HG03457 (cell line): ENCODE measurements around the gene JADE1.

Source experiments
- ATAC-seq: cut with Tn5 transposase; IDR thresholded peaks from one replicate; pipeline ENCODE4 v1.9.1; 2021; ENCODE audit warnings: moderate number of reproducible peaks; ENCODE audit not compliant: unreplicated experiment

The JADE1 gene

DNA sequence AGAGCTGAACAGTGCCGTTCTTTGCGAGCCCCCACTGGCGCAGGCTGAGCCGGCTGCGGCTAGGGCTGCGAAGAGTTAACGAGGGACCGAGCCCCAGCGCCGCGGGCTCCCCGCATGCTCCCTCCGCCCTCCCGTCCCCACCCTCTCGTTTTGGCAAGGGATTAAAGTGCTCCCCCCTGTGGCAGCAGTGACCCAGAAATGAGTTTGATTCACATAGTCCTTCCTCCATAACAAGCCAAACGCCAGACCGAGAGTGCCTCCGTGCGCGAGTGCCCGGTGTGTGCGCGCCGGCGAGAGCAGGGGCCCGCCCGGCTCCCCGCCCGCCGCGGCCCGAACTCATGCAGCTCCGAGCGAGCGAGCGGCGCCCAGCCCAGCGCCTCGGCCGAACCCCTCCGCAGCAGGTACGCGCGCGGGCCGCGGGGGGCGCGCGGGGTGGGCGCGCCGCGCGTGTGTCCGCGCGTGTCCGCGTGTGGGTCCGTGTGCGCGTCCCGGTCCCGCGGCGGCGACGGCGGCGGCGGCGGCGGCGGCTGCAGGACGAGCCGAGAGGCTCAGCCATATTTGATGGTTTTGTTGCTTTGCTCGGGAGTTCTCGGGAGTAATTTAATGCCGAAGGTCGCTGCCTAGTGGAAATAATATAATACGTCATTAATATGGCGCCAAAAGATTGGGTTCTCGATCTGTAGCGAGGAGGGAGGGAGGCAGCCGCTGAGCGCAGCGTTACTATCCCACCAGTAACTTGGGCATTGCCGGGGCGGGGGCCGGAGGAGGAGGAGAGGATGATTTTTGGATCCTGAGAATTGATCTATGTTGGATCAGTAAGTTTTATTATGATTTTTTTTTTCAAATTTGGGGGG, at the start of gene JADE1:
Gene JADE1 (plus strand): TSS at position 224 of the 854 bp plus-strand sequence. CDS start 22,059 bp downstream, outside the sequence.
- peak; percentile 43 for ATAC-seq

DNA sequence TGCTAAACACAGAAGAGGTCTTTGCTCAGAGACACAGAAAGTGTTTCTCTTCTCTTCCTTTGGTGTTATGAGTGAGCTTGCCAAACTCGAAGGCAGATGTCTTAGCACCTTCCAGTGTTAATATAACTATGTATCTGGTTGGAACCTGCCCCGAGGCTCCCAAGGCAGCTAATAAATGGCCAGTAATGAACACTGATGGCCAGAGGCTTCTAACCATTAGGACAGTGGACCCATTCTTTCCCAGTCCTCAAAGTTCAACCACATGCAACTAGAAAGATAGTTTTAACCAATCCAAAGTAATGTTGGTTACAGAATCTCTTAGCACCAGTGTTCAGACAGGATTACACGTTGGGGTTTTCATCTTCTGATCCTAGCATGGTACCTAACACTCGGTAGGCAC, 42.7 kb upstream of the JADE1 start:
- no peak for ATAC-seq

DNA sequence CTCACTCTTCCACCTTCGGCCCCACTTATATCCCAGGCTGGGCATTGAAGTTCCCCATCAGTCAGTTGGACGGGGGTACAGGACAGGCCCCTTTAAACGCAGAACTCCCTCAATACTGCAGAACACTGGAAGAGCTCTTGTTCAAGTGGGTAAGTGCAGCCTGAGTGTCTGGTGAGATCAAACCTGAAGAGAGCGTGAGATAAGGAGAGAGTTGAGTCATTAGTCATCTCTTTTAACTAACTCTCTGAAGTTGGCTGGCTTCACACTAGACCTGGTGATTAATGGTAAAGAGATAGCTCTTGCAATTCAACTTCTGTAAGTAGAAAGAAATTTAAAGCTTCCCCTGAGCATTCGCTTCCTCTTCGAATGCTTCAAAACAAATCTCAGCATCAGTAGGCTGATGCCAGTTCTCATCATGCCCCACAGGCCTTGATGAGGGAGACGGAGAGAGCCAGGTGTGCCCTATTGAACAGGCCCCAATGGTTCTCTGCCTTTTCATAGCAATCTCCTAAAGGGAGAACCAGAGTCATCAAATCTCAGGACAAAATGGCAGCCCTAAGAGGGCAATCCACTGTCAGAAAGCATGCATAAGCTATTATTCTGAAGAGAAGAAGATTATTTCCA, 41.0 kb upstream of the JADE1 start:
- no peak for ATAC-seq

DNA sequence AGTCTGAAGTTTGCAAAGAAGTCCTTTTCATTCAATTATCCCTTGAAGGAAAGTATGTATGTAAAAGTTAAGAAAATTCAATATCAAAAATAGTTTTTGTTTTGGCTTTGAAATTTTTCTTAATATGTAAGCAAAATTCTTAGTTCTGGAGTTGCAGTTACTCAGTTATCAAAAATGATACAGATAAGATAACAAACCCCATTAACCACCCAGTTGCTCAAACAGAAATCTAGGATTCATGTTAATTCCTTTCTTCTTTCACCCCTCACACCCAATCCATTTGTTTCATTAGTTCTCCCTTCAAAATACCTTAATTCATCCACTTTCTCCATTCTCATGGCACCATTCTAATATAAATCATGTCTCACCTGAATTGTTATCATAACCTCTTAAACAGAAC, 40.5 kb upstream of the JADE1 start:
- no peak for ATAC-seq

DNA sequence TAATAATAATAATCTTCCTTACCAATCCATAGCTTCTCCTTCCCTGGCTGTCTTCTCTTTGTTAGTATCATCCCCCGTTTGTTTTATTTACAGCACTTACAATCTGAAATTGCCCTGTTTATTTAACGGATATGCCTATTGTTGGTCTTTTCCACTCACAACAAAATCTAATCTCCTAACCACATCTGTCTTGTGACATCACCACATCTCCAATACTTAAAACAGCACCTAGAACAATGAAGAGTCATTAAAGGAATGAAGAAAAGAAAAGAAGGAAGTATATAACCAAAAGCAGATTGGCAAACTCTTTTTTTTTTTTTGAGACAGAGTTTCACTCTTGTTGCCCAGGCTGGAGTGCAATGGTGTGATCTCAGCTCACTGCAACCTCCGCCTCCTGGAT, 38.7 kb upstream of the JADE1 start:
- no peak for ATAC-seq

DNA sequence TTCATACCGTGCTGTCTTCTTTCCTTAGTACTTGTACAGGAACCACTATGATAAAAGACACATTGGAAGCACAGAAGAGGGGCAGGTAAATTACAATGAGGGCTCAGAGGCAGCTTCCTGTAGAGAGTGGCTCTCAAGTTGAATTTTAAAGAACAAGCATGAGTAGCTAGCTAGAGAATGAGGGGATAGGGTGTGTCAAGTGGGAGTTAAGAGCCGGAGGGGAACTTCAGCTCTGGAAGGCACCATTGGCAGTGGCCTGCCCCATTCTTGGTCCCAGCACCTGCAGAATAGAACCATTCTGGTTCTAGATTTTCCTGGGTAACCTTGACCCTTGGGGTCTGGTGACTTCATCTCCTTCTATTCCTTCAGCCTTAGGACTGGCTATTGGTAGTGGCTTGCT, 34.0 kb upstream of the JADE1 start:
- no peak for ATAC-seq

DNA sequence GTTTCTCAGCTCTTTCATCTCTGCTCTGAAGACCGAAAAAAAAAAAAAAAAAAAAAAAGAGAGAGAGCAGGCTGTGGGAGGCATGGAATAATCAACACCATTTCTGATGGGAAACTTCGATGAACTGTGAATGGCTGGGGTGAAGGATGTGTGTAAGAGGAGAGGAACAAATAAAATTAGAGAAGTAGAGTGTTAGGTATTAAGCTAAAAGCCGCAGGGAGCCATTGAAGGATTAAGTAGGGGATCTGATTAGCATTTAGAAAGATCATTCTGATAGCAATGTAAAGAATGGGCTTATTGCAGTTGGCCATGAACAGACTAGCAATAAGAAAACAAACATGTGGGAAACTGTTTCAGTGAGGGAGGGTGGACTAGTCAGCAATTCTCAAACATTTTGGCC, 33.6 kb upstream of the JADE1 start:
- ATAC-seq = no peak

DNA sequence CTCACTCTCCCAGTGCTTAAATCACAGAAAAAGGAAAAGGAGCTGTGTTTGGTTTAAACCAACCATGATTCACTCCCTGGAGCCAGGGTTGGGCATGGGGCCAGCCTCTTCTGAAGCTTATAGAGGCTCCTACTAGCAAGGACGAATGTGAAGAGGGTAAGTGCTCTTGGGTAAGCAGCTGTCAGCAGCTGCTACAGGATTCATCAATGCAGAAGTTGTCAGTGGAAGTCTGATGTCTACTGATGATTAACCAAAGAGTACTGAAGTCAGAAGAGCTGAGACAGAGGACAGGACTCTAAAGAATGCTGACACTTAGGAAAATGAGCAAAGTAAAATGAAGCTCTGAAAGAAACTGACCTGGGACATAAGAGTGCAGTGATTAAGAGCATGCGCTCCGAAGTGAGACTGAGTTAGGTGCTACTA, 32.7 kb upstream of the JADE1 start:
- no peak for ATAC-seq

DNA sequence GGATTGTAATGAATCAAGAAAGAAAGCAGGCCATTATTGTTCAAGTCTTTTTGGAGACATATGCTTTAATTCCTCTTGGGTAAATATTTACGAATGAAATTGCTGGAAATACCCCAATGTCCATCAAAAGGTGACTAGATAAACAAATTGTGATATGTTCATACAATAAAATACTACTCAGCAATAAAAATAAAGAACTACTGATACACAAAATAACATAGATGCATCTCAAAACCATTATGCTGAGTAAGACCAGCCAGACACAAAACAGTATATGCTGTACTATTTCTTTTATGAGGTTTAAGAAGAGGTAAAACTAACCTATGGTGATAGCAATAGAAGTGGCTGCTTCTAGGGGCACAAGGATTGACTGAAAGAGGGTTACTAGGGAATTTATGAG, 28.8 kb upstream of the JADE1 start:
- no peak for ATAC-seq

DNA sequence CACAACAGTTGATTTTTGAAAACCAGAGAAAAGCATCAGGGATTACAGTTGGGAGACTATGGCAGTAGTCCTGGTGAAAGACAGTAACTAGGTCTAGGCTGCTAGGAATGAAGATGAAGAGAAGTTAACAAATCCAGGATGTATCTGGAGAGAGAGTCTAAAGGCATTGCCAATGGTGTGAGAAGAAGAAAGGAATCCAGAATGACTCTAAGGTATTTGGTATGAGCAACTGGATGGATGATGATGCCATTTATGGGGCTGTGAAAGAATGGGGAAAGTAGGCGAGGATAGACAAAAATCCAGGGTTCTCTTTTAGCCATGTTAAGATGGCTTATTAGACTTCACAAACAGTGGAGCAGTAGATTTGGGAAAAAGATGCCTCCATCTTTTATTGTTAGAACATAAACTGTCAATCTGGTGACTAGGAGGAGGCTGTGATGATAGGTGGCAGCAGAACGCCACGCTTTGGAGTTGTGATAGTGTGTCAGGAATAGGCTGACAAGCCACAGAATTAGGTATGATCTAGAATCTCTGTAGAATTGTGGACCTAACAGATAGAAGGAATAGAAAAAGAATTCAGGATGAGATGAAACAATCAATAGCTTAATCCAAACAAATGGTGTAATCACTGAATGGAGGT, 27.3 kb upstream of the JADE1 start:
- ATAC-seq = no peak

DNA sequence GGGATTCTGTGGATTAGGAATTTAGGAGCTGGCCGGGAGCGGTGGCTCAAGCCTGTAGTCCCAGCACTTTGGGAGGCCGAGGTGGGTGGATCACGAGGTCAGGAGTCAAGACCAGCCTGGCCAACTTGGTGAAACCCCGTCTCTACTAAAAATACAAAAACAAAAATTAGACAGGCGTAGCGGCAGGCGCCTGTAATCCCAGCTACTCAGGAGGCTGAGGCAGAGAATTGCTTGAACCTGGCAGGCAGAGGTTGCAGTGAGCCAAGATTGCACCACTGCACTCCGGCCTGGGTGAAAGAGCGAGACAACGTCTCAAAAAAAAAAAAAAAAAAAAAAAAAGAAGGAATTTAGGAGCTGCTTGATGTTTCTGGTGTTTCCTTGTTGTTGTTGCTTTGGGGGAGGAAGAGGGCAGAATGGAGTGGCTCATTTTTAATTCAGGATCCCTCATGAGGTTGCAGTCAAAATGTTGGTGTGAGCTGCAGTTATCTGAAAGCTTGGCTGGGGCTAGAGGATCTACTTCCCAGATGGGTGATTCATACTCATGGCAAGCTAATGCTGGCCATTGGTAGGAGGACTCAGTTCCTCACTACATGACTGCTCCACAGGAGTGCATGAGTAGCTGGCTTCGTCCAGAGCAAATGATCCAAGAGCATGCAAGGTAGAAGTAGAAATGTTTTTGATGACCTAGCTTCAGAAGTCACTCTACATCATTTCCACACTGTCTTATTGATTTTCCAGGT, 26.5 kb upstream of the JADE1 start:
- ATAC-seq = no peak

DNA sequence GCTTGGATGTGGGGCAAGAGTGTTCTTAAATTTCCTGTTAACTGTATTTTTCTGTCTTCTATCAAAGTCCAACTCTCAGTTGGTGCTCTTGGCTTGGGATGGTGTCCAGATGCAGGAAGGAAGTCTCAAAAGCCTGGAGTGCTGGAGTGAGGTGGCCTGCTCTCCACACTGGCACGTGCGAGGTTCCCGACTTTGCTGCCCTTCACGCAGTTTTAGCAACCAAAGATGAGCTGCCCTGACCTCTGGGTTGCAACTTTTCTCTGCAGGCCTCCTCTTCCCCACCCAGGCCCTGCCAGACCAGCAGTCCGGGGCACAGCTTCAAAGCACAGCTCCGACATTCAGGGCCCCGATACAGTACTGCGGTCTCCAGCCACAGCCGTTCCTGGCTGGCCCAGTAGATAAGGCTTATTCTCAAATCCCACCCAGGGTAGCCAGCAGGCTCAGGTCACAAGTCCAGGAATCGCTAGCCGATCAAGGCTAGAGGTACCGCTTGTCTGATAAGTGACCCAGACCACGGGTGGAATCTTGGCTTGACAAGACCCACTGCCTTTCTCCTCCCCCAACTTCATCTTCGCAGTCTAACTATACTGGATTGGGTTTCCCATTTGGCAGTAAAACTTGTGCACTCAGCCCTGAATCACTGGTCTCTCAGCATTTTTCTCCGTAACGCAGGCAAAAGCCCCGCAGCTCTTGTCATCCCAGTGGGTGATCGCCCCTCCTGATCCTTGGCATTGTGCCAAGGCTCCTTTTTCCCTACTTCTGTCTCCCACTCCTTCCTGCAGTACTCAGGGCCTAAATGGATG, 21.8 kb upstream of the JADE1 start:
- ATAC-seq = no peak

DNA sequence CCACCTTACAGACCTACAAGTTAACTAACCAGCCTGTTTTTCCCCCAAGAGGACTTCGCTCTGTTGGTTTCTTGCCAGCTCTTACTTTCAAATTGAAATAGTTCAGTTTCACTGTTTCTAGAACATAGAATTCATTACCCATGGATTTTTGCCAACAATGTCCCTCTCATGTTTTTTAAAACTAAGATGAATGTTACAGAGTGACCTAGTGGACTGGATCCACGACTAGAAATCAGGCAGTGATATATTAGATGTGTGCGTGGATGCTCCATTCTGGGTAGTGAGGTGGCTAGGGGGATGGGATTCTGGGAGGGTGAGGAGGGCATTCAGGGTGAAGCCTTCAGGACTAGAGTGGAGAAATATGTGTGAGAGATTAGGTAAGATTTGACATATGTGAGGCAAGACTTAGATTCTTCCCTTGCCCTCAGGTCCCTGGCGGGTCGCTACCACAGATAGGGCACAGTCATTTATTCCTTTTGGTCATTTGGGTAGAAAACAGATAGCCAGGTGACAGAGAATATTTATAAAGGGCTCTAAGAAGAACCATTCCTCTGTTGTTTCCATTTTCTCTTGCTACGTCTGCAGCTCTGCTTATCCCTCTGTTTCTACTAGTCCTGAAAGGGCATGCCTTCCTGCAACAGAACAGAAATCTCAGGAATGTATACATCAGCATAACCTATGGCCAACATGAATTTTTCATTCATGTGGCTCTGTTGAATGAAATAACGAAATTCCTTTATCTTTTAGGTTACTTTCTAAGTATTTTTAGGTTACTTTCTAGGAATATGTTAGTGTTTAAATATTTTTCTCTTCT, 15.4 kb upstream of the JADE1 start:
- no peak for ATAC-seq

DNA sequence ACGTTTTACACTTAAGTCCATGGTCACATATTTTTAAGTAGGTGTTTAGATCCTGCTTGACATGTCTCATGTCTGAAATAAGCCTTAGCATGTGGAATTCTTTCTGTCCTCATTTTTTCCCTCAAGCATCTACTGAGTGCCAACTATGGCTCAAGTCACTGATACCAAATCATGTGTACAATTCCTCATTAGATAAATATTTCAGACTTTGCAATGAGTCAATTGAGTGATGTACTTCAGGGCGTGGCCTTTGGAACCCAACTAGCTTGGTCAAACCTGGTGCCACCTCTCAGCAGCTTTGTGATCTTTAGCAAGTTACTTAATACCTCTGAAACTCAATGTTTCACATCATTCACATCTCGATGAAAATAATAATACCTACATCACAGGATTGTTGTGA, 12.6 kb upstream of the JADE1 start:
- no peak for ATAC-seq

DNA sequence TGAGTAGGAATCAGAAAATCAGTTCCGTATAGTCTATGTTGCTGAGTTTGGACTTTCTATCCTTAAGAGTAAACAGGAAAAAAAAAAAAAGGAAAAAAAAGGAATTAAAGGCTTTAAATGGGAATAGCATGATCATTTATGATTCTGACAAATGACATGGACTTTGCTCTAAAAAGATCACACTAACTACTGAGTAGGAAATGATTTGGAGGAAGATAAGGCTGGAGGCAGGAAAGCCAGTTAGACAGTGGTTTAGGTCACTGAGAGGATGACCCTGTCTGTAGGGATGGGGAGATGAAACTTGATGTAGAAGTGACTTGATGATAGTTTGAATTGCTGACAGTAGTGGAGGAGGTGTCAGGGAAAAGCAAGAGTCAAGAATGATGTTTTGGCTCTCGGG, 9.2 kb upstream of the JADE1 start:
- no peak for ATAC-seq

DNA sequence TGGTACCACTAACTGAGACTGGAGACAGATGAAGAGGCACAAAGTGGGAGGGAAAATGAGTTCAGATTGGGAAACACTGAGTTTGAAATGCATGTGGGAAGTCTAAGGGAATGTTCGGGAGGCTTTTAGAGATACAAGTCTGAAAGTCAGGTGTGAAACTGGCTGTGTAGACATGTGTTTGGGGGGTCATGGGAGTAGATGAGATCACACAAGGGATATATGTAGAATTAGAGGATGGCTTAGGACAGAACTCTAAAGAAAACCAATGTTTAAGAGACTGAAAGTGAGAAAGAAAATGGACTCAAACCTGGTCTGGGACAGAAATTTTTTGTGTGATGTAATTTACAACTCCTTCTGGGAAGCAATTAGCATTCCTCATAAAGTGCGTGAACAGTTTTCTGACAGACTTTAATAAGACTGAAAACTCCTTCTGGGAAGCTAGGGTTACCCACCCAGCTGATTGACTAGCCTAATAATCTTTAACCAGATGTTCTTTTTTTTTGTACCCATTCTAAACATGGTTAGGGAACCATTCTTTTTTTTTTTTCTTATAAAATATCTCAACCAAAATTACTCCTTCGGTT, 8.7 kb upstream of the JADE1 start:
- ATAC-seq = no peak

DNA sequence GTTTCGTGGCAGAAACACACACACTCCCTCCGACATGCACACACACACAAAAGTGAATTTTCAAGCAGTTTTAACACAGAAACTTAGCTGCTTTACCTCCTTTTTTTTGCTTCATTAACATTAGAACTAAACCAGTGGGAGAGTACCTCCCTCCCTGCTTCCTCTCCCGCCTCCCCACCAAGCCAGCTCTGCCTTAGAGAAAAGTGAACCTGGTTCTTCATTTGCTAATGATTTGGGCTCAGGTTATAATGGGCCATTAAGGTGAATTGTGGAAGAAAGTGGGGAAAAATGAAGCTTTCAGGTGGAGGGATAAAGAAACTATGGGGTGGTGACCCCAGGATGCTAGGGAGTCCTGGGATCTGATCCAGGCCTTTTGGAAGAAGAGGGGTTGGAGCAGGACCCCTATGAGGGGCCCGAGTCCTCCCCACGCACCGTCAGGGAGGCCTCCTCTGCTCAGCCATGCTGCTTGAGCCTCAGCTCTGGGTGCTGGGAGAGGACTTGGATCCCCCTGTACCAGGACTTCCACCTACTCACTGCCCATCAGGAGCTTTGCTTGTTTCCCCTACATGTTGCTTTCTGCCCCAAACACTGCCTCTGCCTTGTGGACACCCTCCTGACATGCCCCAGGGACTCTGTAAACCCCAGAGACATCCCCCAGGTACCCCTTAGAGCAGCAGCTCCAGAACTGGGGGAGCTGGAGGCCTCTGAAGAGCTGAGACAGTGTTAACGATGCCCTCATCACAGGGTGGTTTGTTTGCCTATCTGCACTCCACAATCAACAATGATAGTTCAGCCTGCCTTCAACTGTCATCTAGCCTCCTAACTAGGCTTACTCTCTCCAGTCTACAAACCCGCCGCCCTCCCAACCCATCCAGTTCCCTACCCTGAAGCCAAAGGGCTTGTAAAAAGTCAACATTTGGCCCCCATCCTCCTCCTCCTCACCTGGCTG, 6.5 kb upstream of the JADE1 start:
- ATAC-seq = no peak

DNA sequence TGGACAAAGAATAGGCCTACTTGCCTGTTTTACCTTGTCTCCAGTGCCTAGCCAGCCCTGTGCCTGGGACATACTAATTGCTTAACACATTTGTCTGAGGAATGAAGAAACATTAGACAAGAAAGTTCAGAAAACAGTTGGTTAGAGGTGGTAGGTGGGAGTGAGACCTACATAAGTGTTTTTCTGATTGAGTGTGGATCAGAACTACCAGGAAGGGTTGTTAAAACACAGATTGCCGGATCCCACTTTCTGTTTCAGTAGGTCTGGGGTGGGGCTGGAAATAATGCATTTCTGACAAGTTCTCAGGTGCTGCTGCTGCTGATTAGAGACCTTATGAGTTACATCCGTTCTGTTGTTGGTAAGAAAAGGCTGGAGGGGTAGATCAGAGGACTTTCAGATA, 5.7 kb upstream of the JADE1 start:
- no peak for ATAC-seq
